Aorta (tissue), 5 donors: ENCODE data around the gene ADM2. TPM values are rescaled to one million over a fixed set of nuclear protein-coding genes. Genes with fewer than 3 reads are reported as not detected.

Experiments
- ATAC-seq: fragments of 200-7000 bp; cut with Tn5 transposase; one replicate; pipeline ENCODE4 v1.9.1; 2022; ENCODE audit warnings: moderate library complexity; ENCODE audit not compliant: low FRiP score
- DNase-seq, 2 donors: peaks; one replicate each; pipeline ENCODE4 v3.0.0-alpha.2; 2020
- H3K27ac ChIP-seq, 2 donors: one replicate each; pipeline ENCODE4 v1.5.1; 2013; ENCODE audit warnings: low read length in 2 of 2, mild to moderate bottlenecking in 2 of 2, moderate library complexity in 2 of 2, control low read depth in 1 of 2, inconsistent platforms in 1 of 2, low read depth in 1 of 2
- H3K27me3 ChIP-seq, 2 donors: one replicate each; pipeline ENCODE4 v1.6.1; 2013; ENCODE audit warnings: control low read depth in 1 of 2, low read length in 1 of 2, mild to moderate bottlenecking in 1 of 2, moderate library complexity in 1 of 2; ENCODE audit not compliant: insufficient read depth in 2 of 2, control insufficient read depth in 1 of 2
- H3K36me3 ChIP-seq, 2 donors: one replicate each; pipeline ENCODE4 v1.6.1; 2013; ENCODE audit warnings: control low read depth in 1 of 2, low read length in 1 of 2, mild to moderate bottlenecking in 1 of 2; ENCODE audit not compliant: insufficient read depth in 2 of 2, control insufficient read depth in 1 of 2
- H3K4me1 ChIP-seq, 2 donors: one replicate each; pipeline ENCODE4 v1.6.1; 2013; ENCODE audit warnings: low read length in 2 of 2, control low read depth in 1 of 2, mild to moderate bottlenecking in 1 of 2, moderate library complexity in 1 of 2; ENCODE audit not compliant: insufficient read depth in 2 of 2, control insufficient read depth in 1 of 2
- H3K4me3 ChIP-seq, 2 donors: one replicate each; pipeline ENCODE4 v1.5.1; 2013; ENCODE audit warnings: low read length in 2 of 2, control low read depth in 1 of 2, mild to moderate bottlenecking in 1 of 2
- H3K9me3 ChIP-seq: one replicate; pipeline ENCODE4 v1.6.1; 2013; ENCODE audit warnings: mild to moderate bottlenecking, low read length; ENCODE audit not compliant: control insufficient read depth
- WGBS, 2 donors: extraction: QIAGEN DNeasy Blood & Tissue Kit; methylation state at CpG; one replicate each; pipeline ENCODE4 v1.1.7; 2013; 5-methylcytosine and 5-hydroxymethylcytosine counted together
- intact Hi-C, 2 donors: fragments of 100-400 bp; cut with DNase I; formaldehyde crosslinking; loops; one replicate each; pipeline versions ENCODE4 v1.14.2 to v1.15.0; 2022
- polyA plus RNA-seq, 2 donors: library from polyadenylated mRNA; stranded (reverse); fragments of 200-250 nt; gene quantifications; one replicate each; pipeline ENCODE4 v1.2.3, GENCODE V29; 2013
- total RNA-seq, 2 donors: library from RNA; stranded (reverse); fragmentation: NEBNext Ultra II Directional; extraction: Animal tissue kit (Norgen Biotek cat#: 25700); gene quantifications; one replicate each; pipeline ENCODE4 v1.2.1, GENCODE V29; 2021
- donor health status: healthy with polysubstance abuse.
- donor health status: Bipolar disorder and iron deficiency.
- donor health status: DM: no; HTN: no; CAD: no.
- donor health status: DM: no; HTN: no; CAD: no.
- donor health status: DM: yes; HTN: yes; CAD: no.

ADM2 gene
- total and polyA plus RNA-seq, 4 donors: 0.26 to 0.54 (median 0.50) TPM; not detected in 1

DNA sequence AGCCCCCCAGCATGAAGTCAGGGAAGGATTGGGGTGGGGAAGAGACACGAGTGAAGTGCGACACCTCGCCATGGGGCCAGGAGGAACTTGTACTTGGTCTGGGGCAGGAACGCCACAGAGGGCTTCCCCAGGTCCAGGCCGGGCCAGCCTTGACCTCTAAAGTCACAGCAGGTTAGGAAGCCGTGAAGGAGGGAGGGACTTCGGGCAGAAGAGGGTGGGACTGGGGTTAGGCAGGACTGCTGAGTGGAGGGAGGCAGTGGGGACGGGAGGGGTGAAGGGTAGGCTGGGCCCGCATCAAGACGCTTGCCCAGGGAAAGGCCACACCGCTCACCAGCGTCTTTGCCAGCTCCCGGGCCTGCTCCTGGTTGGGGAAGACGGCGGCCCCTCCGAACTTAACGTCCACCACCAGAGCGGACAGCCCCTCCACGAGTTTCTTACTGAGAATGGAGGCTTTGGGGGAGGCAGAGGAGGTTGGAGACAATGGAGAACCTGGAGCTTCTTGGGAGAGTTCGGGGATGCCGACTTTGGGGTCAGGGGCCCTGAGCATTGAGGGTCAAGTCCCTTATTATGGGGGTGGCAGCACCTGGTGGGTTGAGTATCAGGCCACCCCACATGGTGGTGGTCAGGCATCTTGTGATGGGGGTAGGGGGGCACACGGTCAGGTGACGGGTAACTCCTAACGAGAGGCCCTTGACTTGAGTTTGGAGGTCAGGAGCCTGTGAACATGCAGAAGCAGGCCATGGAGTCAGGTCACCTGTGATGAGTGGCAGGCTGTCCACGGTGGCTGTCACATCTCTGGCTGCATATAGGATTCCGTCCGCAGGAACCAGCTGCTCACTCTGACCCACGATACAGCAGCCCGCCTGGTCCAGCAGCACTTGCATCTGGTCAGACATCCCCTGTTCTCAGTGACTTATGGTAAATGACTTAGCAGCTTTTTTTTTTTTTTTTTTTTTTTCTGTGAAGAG lies 45.8 kb downstream of the ADM2 start:
- no peak for ATAC-seq
- intact Hi-C loops: loop anchor here in 1 of 2 donors (5.0 kb wide), 1 partner anchor 35 kb away; the partner anchor contains the start of gene SYCE3

DNA sequence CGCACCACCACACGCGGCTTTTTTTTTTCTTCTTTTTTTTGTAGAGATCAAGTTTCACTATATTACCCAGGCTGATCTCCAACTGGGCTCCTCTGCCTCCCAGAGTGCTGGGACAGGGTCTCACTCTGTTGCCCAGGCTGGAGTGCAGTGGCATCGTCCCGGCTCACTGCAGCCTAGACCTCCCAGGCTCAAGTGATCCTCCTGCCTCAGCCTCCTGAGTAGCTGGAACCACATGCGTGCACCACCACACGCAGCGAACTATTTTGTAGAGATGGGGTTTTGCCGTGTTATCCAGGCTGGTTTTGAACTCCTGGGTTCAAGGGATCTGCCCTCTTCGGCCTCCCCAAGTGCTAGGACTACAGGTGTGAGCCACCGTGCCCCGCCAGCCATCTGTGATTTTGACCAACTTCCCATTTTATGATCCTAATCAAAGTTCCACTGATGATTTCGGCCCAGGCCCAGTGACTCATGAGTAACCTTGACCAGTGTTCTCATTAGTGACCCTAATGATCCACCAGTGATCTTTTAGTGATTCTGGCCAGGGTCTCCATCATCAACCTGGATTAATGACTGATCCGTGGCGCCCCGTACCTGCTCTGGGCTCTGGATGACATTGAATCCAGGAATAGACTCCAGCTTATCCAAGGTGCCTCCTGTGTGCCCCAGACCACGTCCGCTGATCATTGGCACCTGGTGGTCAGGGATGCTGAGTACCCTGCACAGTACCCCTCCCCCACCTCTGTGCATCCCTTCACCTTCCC lies 46.8 kb downstream of the ADM2 start:
- Histone ChIP-seq H3K4me1 (no peaks in the 10 kb centered on the region), H3K36me3 (no peaks in the 10 kb centered on the region), H3K27me3 (no peaks in the 10 kb centered on the region), H3K9me3 (no peaks in the 10 kb centered on the region), H3K27ac (no peak overlapping the region), H3K4me3 (no peak overlapping the region)
- intact Hi-C loops: loop anchor here in 1 of 2 donors (5.0 kb wide), 1 partner anchor 34 kb away; the partner anchor contains the start of gene SYCE3
- WGBS, 2 donors: 93 to 94% methylated on average over 18 of the region's 18 CpGs
- ATAC-seq (no peak), DNase-seq (no peak)

More for the DNA sequence above, 45.8 kb downstream of the ADM2 start:
- WGBS, 2 donors: 64 to 72% methylated on average over 29 of the region's 29 CpGs
- Histone ChIP-seq H3K27ac (no peak overlapping the region), H3K9me3 (no peaks in the 10 kb centered on the region), H3K36me3 (no peaks in the 10 kb centered on the region), H3K4me3 (no peak overlapping the region), H3K27me3 (no peaks in the 10 kb centered on the region), H3K4me1 (no peaks in the 10 kb centered on the region)
- peak in 1 of 2 donors; percentile 84 for DNase-seq

DNA sequence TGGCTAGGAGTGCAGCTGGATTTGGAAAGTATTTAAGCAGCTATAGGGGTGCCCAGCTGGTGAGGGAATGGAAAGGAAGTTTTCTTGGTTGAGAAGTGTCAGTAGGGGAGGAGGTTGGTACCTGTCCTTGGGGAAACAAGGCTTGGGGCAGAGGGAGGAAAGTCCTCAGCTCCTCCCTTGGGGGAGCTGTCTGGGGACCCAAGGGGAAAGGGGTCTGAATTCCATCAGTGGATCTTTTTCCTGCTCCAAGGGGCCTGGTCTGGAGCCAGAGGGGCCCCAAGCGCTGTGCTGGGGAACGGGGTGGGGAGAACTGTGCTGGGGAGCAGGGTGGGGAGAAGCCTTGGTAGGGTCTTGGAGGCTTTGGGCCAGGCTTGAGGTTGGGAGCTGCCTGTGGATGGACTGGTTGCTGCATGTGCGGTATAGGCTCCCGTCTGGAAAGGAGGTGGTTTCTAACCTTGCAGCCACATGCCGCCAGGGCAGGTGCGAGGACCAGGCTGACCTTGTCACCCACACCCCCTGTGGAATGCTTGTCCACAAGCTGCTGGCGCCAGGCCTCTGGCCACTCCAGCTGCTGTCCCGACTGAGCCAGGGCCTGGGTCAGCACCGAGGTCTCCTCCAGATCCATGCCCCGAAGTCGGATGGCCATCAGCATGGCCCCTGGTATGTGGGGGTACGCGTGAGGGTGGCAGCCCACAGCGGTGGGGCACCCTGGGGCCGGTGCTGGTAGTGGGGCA lies 47.5 kb downstream of the ADM2 start:
- Histone ChIP-seq H3K36me3 (no peaks in the 10 kb centered on the region), H3K4me1 (no peaks in the 10 kb centered on the region), H3K9me3 (no peaks in the 10 kb centered on the region), H3K27me3 (no peaks in the 10 kb centered on the region), H3K27ac (no peak overlapping the region), H3K4me3 (no peak overlapping the region)
- 56 to 61% methylated on average over 15 of the region's 15 CpGs for WGBS, 2 donors
- DNase-seq: peak; percentile 74 to 78
- intact Hi-C loops: loop anchor here in 1 of 2 donors (5.0 kb wide), 1 partner anchor 33 kb away; the partner anchor contains the start of gene SYCE3
- no peak for ATAC-seq

DNA sequence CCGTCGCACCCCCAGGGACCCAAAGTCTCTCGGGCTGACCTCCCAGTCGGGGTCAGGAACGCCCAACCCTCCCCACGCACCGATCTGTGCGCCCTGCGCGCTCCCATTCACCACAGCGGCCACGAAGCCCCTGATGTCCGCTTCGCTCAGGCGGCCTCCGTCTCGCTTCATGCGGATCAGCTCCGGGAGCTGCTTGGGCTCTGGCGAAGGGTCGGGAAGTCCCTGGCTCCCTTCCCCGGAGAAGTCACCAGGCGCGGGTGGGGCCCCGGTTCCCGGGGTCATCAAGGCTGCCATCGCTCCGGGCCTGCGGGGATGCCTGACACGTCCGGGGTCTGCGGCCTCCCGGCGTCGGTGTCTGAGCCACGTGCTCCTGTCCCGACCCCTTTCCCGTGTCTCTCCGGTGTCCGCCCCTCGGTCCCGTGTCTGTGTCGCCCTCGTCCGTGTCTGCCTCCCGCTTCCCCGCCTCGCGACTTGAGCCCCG lies 48.1 kb downstream of the ADM2 start:
- H3K27me3 ChIP-seq: no peaks in the 10 kb centered on the region
- intact Hi-C loops: loop anchor here in 1 of 2 donors (5.0 kb wide), 1 partner anchor 33 kb away; the partner anchor contains the start of gene SYCE3

DNA sequence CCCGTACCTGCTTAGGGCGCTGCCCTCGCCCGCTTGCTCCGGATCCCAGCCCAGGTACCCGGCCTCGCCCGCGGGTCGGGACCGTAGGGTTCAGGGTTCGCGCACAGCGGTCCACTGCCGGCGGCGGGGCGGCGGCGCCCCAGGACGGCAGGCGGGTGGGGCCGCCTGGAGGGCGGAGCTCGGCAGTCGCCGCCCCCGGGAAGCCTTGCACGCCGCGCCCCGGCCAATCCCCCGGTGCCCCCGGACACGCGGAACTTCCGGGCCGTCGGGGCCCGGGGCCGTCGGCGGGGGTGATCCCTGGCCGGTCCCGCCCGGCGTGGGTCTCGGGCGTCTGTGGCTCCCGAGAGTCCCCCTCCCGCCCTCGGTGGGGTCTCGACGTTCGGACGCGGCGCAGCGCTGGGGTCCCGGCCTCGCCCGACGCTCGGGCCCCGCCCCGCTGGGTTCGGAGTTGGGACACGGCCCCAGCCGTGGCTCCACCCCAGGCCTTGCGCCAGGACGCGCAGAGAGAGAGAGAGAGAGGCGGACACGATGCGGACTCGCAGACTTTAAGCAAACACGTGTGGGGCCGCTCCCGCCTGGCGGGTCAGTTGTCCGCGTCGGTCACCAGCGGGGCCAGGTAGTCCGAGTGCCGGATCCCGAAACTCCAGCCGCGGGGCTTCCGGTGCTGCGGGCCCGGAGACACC lies 48.7 kb downstream of the ADM2 start, which contains the start of gene TYMP:
TYMP (minus strand) TSS at position 116 of the 683 bp plus-strand sequence. CDS start 303 bp downstream, outside the sequence.
- Histone ChIP-seq H3K9me3 (no peaks in the 10 kb centered on the region), H3K4me3 (no peak within 1 kb of the TSS), H3K4me1 (no peaks in the 10 kb centered on the region), H3K27ac (no peak within 1 kb of the TSS), H3K27me3 (no peaks in the 10 kb centered on the region), H3K36me3 (no peaks in the 10 kb centered on the region)
- intact Hi-C loops: loop anchor here in 1 of 2 donors (5.0 kb wide), 1 partner anchor 32 kb away; the partner anchor contains the start of gene SYCE3
- ATAC-seq (peak; percentile 55), DNase-seq (peak; percentile 95)
- WGBS, 2 donors: 1 to 2% methylated on average over 59 to 92 of the region's 92 CpGs

More for the DNA sequence above, 48.1 kb downstream of the ADM2 start:
- WGBS, 2 donors: 12 to 17% methylated on average over 32 to 50 of the region's 50 CpGs
- H3K36me3 ChIP-seq: no peaks in the 10 kb centered on the region
- no peaks in the 10 kb centered on the region for H3K4me1 ChIP-seq
- H3K27ac ChIP-seq: no peak overlapping the region
- no peak for ATAC-seq
- DNase-seq: peak; percentile 80 to 86
- no peaks in the 10 kb centered on the region for H3K9me3 ChIP-seq
- no peak overlapping the region for H3K4me3 ChIP-seq

DNA sequence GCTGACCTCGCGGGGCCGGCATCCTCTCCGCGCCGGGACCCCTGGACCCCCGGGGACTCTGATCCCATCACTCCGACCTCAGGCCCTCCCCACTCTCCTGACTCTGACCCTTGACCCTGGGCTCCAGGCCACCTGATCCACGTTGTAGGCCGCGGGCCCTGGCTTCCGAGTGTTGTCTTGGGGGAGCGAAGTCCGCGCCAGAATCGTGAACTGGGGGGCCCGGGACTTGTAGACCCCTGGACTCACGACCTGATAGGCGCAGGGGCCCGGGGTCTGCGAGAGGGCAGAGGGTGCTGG lies 49.2 kb downstream of the ADM2 start:
- ATAC-seq (no peak), DNase-seq (no peak)
- intact Hi-C loops: no loop called here
- Histone ChIP-seq H3K27ac (no peak overlapping the region), H3K4me3 (no peak overlapping the region), H3K36me3 (no peaks in the 10 kb centered on the region), H3K9me3 (no peaks in the 10 kb centered on the region), H3K27me3 (no peaks in the 10 kb centered on the region), H3K4me1 (no peaks in the 10 kb centered on the region)
- WGBS, 2 donors: 1 to 3% methylated on average over 21 of the region's 21 CpGs

DNA sequence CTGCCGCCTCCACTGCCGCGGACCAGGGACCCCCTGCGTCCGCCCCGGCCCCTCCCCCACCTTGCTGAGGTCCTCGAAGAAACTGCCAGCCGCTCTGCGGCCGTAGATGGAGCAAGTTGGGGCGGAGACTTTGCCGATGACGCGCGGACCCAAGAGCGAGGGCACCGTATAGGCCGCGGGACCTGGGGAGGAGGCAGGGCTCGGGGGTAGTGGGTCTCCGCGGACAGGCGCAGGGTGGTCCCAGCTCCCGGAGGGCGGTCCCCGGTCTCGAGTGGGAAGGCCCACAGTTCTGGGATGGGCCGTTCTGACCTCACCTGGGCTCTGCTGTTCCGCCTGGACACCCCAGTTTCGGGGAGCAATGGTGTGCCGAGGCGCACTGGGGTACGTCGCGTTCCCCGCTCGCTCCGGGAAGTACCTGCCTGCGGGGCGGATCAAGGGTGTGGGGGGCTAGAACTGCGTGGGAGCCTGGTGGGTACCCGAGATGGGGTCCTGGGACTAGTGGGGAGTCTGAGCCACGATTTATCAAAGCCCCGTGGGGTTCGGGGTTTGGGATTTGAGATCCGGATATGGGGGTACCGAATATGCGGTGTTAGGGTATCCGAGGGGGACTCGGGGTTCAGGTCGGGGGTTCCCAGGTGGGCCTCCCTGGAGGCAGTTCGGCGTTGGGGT lies 49.7 kb downstream of the ADM2 start:
- intact Hi-C loops: no loop called here
- no peaks in the 10 kb centered on the region for H3K9me3 ChIP-seq
- H3K4me3 ChIP-seq: no peak overlapping the region
- 6 to 7% methylated on average over 53 of the region's 53 CpGs for WGBS, 2 donors
- H3K36me3 ChIP-seq: no peaks in the 10 kb centered on the region
- H3K27ac ChIP-seq: no peak overlapping the region
- no peaks in the 10 kb centered on the region for H3K27me3 ChIP-seq
- DNase-seq (peak; percentile 95 to 96), ATAC-seq (peak; percentile 79)
- no peaks in the 10 kb centered on the region for H3K4me1 ChIP-seq
